GM18499 (cell line): ENCODE data around the gene PCBD2.
"Not testable (repeated sequence)": the region's sequence is repeated elsewhere in the genome, so short reads cannot be mapped to it uniquely, and the experiment has no call there.

ENCODE experiments used
- ATAC-seq: cut with Tn5 transposase; IDR thresholded peaks from one replicate; pipeline ENCODE4 v1.9.1; 2021; ENCODE audit warnings: moderate number of reproducible peaks; ENCODE audit not compliant: insufficient read depth, unreplicated experiment

Gene PCBD2

GRCh38 chr5:134949316-134949715, 44.4 kb downstream of the PCBD2 start:
- ATAC-seq: no peak

- no peak for ATAC-seq
Measured at GRCh38 chr5:134957920-134958608, 53.1 kb downstream of the PCBD2 start.

- no peak for ATAC-seq
Measured at GRCh38 chr5:134958755-134959154, 53.8 kb downstream of the PCBD2 start.

GRCh38 chr5:134963098-134963497, 58.2 kb downstream of the PCBD2 start:
- ATAC-seq: no peak

- ATAC-seq: no peak
Measured at GRCh38 chr5:134964359-134965270, 59.7 kb downstream of the PCBD2 start.

GRCh38 chr5:134965271-134965825, 60.4 kb downstream of the PCBD2 start:
- ATAC-seq: no peak

GRCh38 chr5:134967607-134968006, 62.7 kb downstream of the PCBD2 start, which contains the start of gene CATSPER3:
Gene CATSPER3 (plus strand): TSS chr5:134967907. CDS start chr5:134967992, 85 bp downstream.
- ATAC-seq: no peak

GRCh38 chr5:134968055-134968454, 63.1 kb downstream of the PCBD2 start:
- ATAC-seq: no peak

- no peak for ATAC-seq
Measured at GRCh38 chr5:134969166-134969565, 64.2 kb downstream of the PCBD2 start.

GRCh38 chr5:134975078-134975715, 70.3 kb downstream of the PCBD2 start:
- no peak for ATAC-seq

GRCh38 chr5:134975843-134976242, 70.9 kb downstream of the PCBD2 start:
- no peak for ATAC-seq

GRCh38 chr5:134976841-134977240, 71.9 kb downstream of the PCBD2 start:
- ATAC-seq: no peak

GRCh38 chr5:134979416-134979815, 74.5 kb downstream of the PCBD2 start:
- ATAC-seq: no peak

- ATAC-seq: no peak
Measured at GRCh38 chr5:134982230-134982629, 77.3 kb downstream of the PCBD2 start.

- no peak for ATAC-seq
Measured at GRCh38 chr5:134989266-134989830, 84.4 kb downstream of the PCBD2 start.

GRCh38 chr5:134990183-134990582, 85.3 kb downstream of the PCBD2 start:
- not testable (repeated sequence) for ATAC-seq

- ATAC-seq: no peak
Measured at GRCh38 chr5:134992148-134992547, 87.2 kb downstream of the PCBD2 start.

- no peak for ATAC-seq
Measured at GRCh38 chr5:134993161-134993560, 88.2 kb downstream of the PCBD2 start.

- no peak for ATAC-seq
Measured at GRCh38 chr5:134994560-134995156, 89.7 kb downstream of the PCBD2 start.

- no peak for ATAC-seq
Measured at GRCh38 chr5:134995850-134996402, 91.0 kb downstream of the PCBD2 start.
